ENCODE data around the gene LAGE3. TPM values are rescaled to one million over a fixed set of nuclear protein-coding genes. Genes with fewer than 3 reads are reported as not detected.

Gene LAGE3
- total RNA-seq: 71.2 and 82.7 TPM in 2 replicates
- 63.5 and 71.4 TPM in 2 replicates for polyA plus RNA-seq

GRCh38 chrX:154478728-154479622 lies at the start of gene LAGE3:
Gene LAGE3, minus strand, starts transcription at chrX:154479281. Its CDS starts 366 bp downstream, at chrX:154478915.
- peak within 1 kb of the TSS; percentile 78 for H3K27ac ChIP-seq
- H3K4me1 ChIP-seq (ENCODE audit: low read depth): no peaks in the 10 kb centered on the region
- no peaks in the 10 kb centered on the region for H3K36me3 ChIP-seq
- no peaks in the 10 kb centered on the region for H3K9me3 ChIP-seq (ENCODE audit: low read depth)
- DNase-seq (ENCODE audit: low read depth in 1 of 2, low spot score in 1 of 2): peak; percentile 91 to 94
- TF ChIP-seq, protein P1, sequence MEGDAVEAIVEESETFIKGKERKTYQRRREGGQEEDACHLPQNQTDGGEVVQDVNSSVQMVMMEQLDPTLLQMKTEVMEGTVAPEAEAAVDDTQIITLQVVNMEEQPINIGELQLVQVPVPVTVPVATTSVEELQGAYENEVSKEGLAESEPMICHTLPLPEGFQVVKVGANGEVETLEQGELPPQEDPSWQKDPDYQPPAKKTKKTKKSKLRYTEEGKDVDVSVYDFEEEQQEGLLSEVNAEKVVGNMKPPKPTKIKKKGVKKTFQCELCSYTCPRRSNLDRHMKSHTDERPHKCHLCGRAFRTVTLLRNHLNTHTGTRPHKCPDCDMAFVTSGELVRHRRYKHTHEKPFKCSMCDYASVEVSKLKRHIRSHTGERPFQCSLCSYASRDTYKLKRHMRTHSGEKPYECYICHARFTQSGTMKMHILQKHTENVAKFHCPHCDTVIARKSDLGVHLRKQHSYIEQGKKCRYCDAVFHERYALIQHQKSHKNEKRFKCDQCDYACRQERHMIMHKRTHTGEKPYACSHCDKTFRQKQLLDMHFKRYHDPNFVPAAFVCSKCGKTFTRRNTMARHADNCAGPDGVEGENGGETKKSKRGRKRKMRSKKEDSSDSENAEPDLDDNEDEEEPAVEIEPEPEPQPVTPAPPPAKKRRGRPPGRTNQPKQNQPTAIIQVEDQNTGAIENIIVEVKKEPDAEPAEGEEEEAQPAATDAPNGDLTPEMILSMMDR (IDR thresholded peaks at IDR 0.05; ENCODE audit: low read depth, low read length): no peak
- H3K4me3 ChIP-seq: peak within 1 kb of the TSS; percentile 47
- H3K27me3 ChIP-seq: no peaks in the 10 kb centered on the region

GRCh38 chrX:154526901-154527675 lies 48.0 kb upstream of the LAGE3 start:
- H3K36me3 ChIP-seq: no peaks in the 10 kb centered on the region
- DNase-seq (ENCODE audit: low read depth in 1 of 2, low spot score in 1 of 2): peak; percentile 75 to 84
- H3K9me3 ChIP-seq (ENCODE audit: low read depth): no peaks in the 10 kb centered on the region
- no peak overlapping the region for H3K4me3 ChIP-seq
- no peaks in the 10 kb centered on the region for H3K4me1 ChIP-seq (ENCODE audit: low read depth)
- no peaks in the 10 kb centered on the region for H3K27me3 ChIP-seq
- TF ChIP-seq, protein P1 (IDR thresholded peaks at IDR 0.05; ENCODE audit: low read depth, low read length): peak; percentile 52
- peak overlapping the region; percentile 74 for H3K27ac ChIP-seq

DNA sequence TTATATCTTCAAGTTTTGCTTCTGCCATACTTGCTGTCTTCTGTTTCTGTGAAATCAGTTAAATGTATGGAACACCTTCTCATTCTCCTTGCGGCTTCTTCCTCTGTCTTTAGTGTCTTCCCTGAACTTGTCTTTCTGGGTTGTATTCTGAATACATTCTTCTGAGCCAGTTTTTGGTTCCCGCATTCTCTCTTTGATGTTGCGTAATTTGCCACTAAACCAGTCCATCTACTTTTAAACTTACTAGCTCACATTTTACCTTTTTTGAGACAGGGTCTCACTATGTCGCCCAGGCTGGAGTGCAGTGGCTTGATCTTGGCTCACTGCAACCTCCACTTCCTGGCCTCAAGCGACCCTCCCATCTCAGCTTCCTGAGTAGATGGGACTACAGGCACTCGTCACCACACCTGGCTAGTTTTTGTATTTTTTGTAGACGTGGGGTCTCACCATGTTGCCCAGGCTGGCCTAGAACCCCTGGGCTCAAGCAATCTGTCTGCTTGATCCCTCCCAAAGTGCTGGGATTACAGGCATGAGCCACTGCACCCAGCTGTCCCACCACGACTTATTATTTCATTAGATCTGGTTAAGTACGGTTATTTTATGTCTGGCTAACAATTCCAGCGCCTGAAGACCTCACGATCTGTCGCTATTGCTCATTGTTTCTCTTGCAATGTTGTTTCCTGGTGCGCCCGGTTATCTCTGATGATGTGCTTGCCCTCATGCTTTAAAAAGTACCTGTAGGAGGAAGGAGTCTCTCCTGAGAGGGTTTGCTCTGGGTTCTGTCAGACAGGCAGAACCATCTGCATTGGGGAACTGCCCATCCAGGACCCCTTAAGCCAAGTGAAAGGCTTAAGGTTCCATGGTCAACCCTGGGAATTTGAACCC lies 46.8 kb upstream of the LAGE3 start:
- Histone ChIP-seq H3K27me3 (no peaks in the 10 kb centered on the region), H3K27ac (no peak overlapping the region), H3K9me3 (ENCODE audit: low read depth) (no peaks in the 10 kb centered on the region), H3K4me3 (no peak overlapping the region), H3K4me1 (ENCODE audit: low read depth) (no peaks in the 10 kb centered on the region), H3K36me3 (no peaks in the 10 kb centered on the region)
- TF ChIP-seq, protein P1 (IDR thresholded peaks at IDR 0.05; ENCODE audit: low read depth, low read length): no peak
- DNase-seq (ENCODE audit: low read depth in 1 of 2, low spot score in 1 of 2): no peak

DNA sequence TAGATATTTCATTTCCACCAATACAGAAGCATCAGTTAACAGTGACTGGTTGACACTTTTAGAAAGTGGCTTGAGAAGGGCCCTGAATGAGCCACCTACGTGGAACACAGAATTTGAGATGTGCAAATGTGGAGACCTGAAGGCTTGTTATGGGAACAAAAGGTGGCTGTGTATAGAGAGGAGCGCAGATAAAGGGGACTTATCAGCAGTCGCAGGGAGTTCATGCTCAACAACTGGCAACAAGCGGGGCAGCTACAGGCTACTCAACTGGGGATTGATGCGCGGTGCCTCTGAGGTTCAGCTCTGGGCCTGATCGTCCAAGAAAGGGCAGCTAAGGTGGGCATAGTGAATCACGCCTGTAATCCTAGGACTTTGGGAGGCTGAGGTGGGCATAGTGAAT lies 40.3 kb upstream of the LAGE3 start:
- no peak for DNase-seq (ENCODE audit: low read depth in 1 of 2, low spot score in 1 of 2)
- H3K27ac ChIP-seq: peak overlapping the region; percentile 71
- H3K4me1 ChIP-seq (ENCODE audit: low read depth): peaks cover 18% of the 10 kb centered on the region
- H3K4me3 ChIP-seq: no peak overlapping the region
- H3K36me3 ChIP-seq: no peaks in the 10 kb centered on the region
- H3K9me3 ChIP-seq (ENCODE audit: low read depth): no peaks in the 10 kb centered on the region
- H3K27me3 ChIP-seq: no peaks in the 10 kb centered on the region
- TF ChIP-seq, protein P1 (IDR thresholded peaks at IDR 0.05; ENCODE audit: low read depth, low read length): no peak

All from cardiac muscle cell (in vitro differentiated cells and primary cell).